Spinal cord (tissue), 10 donors: ENCODE results near the gene C3orf33. TPM values are rescaled to one million over a fixed set of nuclear protein-coding genes. Genes with fewer than 3 reads are reported as not detected.

Experiments
- DNase-seq, 6 donors: peaks; one replicate each; pipeline versions ENCODE4 v3.0.0 to v3.0.0-alpha.2; 2013 to 2015; ENCODE audit warnings: low spot score in 6 of 6, low read depth in 4 of 6
- H3K27ac ChIP-seq: one replicate; pipeline ENCODE4 v1.5.1; 2013; ENCODE audit warnings: low read depth, low read length, control low read depth
- H3K27me3 ChIP-seq: one replicate; pipeline ENCODE4 v1.6.1; 2013; ENCODE audit warnings: low read length; ENCODE audit not compliant: control insufficient read depth, insufficient read depth
- H3K36me3 ChIP-seq: one replicate; pipeline ENCODE4 v1.6.1; 2013; ENCODE audit warnings: low read length; ENCODE audit not compliant: control insufficient read depth, insufficient read depth
- H3K4me1 ChIP-seq: one replicate; pipeline ENCODE4 v1.6.1; 2013; ENCODE audit warnings: low read length; ENCODE audit not compliant: control insufficient read depth, insufficient read depth
- H3K4me3 ChIP-seq: one replicate; pipeline ENCODE4 v1.5.1; 2013; ENCODE audit warnings: low read depth, low read length, control low read depth
- H3K9me3 ChIP-seq: one replicate; pipeline ENCODE4 v1.6.1; 2013; ENCODE audit warnings: low read length; ENCODE audit not compliant: control insufficient read depth, insufficient read depth
- WGBS: methylation state at CpG from one replicate; pipeline ENCODE4 v1.1.5; 2013; ENCODE audit warnings: missing lambda C conversion rate; ENCODE audit not compliant: insufficient coverage; 5-methylcytosine and 5-hydroxymethylcytosine counted together
- polyA plus RNA-seq, 2 donors: library from polyadenylated mRNA; unstranded; fragments of 120-200 nt; gene quantifications; one replicate each; pipeline ENCODE4 v1.2.1, GENCODE V29; 2013; ENCODE audit not compliant: insufficient read length in 2 of 2
- total RNA-seq, 2 donors: library from RNA; depleted of rRNA in 1 of 2; stranded (reverse); fragments of 120-200 nt in 1 of 2; fragments of >200 nt in 1 of 2; gene quantifications; one replicate each; pipeline versions ENCODE4 v1.2.3 to v1.2.4, GENCODE V29; 2013 to 2014
- donor health status: healthy.

Gene C3orf33
- total and polyA plus RNA-seq, 4 donors, result 6.4 to 12.1 (median 10.1) TPM

GRCh38 chr3:155790272-155790925, 15.7 kb downstream of the C3orf33 start:
- Histone ChIP-seq H3K4me3 (no peak overlapping the region), H3K27me3 (no peaks in the 10 kb centered on the region), H3K4me1 (no peaks in the 10 kb centered on the region), H3K36me3 (no peaks in the 10 kb centered on the region), H3K27ac (no peak overlapping the region), H3K9me3 (no peaks in the 10 kb centered on the region)
- no peak for DNase-seq
- WGBS, result 63% methylated on average over 1 of the region's 4 CpGs

- no peak overlapping the region for H3K27ac ChIP-seq
- no peak overlapping the region for H3K4me3 ChIP-seq
- no peaks in the 10 kb centered on the region for H3K9me3 ChIP-seq
- no peak for DNase-seq
- peaks cover 6% of the 10 kb centered on the region for H3K36me3 ChIP-seq
- no peaks in the 10 kb centered on the region for H3K4me1 ChIP-seq
- H3K27me3 ChIP-seq, result no peaks in the 10 kb centered on the region
Observed at GRCh38 chr3:155785662-155786295, 20.3 kb downstream of the C3orf33 start.

- no CpG with 5 or more reads among the region's 1 CpG for WGBS
- H3K27ac ChIP-seq, result no peak overlapping the region
Observed at GRCh38 chr3:155782390-155782953, 23.6 kb downstream of the C3orf33 start.

GRCh38 chr3:155780291-155780690, 25.8 kb downstream of the C3orf33 start:
- Histone ChIP-seq H3K36me3 (peaks cover 7% of the 10 kb centered on the region), H3K9me3 (no peaks in the 10 kb centered on the region), H3K27me3 (no peaks in the 10 kb centered on the region), H3K4me1 (no peaks in the 10 kb centered on the region), H3K4me3 (no peak overlapping the region), H3K27ac (no peak overlapping the region)
- no peak for DNase-seq

More at GRCh38 chr3:155782390-155782953, 23.6 kb downstream of the C3orf33 start:
- Histone ChIP-seq H3K4me3 (no peak overlapping the region), H3K4me1 (no peaks in the 10 kb centered on the region), H3K36me3 (peaks cover 6% of the 10 kb centered on the region), H3K9me3 (no peaks in the 10 kb centered on the region), H3K27me3 (no peaks in the 10 kb centered on the region)
- DNase-seq, result no peak

GRCh38 chr3:155778462-155778861, 27.6 kb downstream of the C3orf33 start:
- H3K27me3 ChIP-seq, result no peaks in the 10 kb centered on the region
- H3K27ac ChIP-seq, result no peak overlapping the region
- no peaks in the 10 kb centered on the region for H3K9me3 ChIP-seq
- DNase-seq, result no peak
- no peak overlapping the region for H3K4me3 ChIP-seq
- H3K4me1 ChIP-seq, result no peaks in the 10 kb centered on the region
- peaks cover 9% of the 10 kb centered on the region for H3K36me3 ChIP-seq

- H3K36me3 ChIP-seq, result peaks cover 24% of the 10 kb centered on the region
- WGBS, result no CpG with 5 or more reads among the region's 1 CpG
- no peaks in the 10 kb centered on the region for H3K27me3 ChIP-seq
- no peaks in the 10 kb centered on the region for H3K4me1 ChIP-seq
- H3K9me3 ChIP-seq, result peaks cover 5% of the 10 kb centered on the region
- no peak overlapping the region for H3K27ac ChIP-seq
- H3K4me3 ChIP-seq, result no peak overlapping the region
- DNase-seq, result no peak
Observed at GRCh38 chr3:155772801-155773200, 33.3 kb downstream of the C3orf33 start.

- Histone ChIP-seq H3K27me3 (no peaks in the 10 kb centered on the region), H3K9me3 (peaks cover 5% of the 10 kb centered on the region), H3K27ac (no peak overlapping the region), H3K4me1 (no peaks in the 10 kb centered on the region), H3K36me3 (peaks cover 24% of the 10 kb centered on the region), H3K4me3 (no peak overlapping the region)
- no peak for DNase-seq
- 83% methylated on average over 1 of the region's 6 CpGs for WGBS
Observed at GRCh38 chr3:155771126-155771525, 35.0 kb downstream of the C3orf33 start.

GRCh38 chr3:155766206-155766605, 39.9 kb downstream of the C3orf33 start:
- DNase-seq, result no peak
- no CpG with 5 or more reads among the region's 1 CpG for WGBS
- no peaks in the 10 kb centered on the region for H3K27me3 ChIP-seq
- peaks cover 5% of the 10 kb centered on the region for H3K9me3 ChIP-seq
- H3K4me3 ChIP-seq, result no peak overlapping the region
- H3K4me1 ChIP-seq, result no peaks in the 10 kb centered on the region
- H3K27ac ChIP-seq, result no peak overlapping the region
- H3K36me3 ChIP-seq, result peaks cover 14% of the 10 kb centered on the region

GRCh38 chr3:155763870-155764463, 42.1 kb downstream of the C3orf33 start:
- Histone ChIP-seq H3K27ac (no peak overlapping the region), H3K4me1 (no peaks in the 10 kb centered on the region), H3K27me3 (no peaks in the 10 kb centered on the region), H3K4me3 (no peak overlapping the region), H3K36me3 (peaks cover 3% of the 10 kb centered on the region), H3K9me3 (no peaks in the 10 kb centered on the region)
- WGBS, result no CpG with 5 or more reads among the region's 3 CpGs
- DNase-seq, result no peak

- no peaks in the 10 kb centered on the region for H3K9me3 ChIP-seq
- no peaks in the 10 kb centered on the region for H3K4me1 ChIP-seq
- no peaks in the 10 kb centered on the region for H3K27me3 ChIP-seq
- H3K36me3 ChIP-seq, result peaks cover 3% of the 10 kb centered on the region
- H3K27ac ChIP-seq, result no peak overlapping the region
- no peak overlapping the region for H3K4me3 ChIP-seq
- no peak for DNase-seq
- WGBS, result no CpG with 5 or more reads among the region's 4 CpGs
Observed at GRCh38 chr3:155760653-155761052, 45.4 kb downstream of the C3orf33 start.
